Stimulated activated CD8-positive, alpha-beta memory T cell treated with anti-CD3 and anti-CD28 coated beads, Interleukin-15, amount 100 ng/mL, for 1 hour (primary cell): Measurements from ENCODE around the gene GOT1.

ENCODE experiments used
- DNase-seq: peaks from one replicate; pipeline ENCODE4 v3.0.0-alpha.2; 2020; ENCODE audit warnings: low read depth

GOT1 gene

DNA sequence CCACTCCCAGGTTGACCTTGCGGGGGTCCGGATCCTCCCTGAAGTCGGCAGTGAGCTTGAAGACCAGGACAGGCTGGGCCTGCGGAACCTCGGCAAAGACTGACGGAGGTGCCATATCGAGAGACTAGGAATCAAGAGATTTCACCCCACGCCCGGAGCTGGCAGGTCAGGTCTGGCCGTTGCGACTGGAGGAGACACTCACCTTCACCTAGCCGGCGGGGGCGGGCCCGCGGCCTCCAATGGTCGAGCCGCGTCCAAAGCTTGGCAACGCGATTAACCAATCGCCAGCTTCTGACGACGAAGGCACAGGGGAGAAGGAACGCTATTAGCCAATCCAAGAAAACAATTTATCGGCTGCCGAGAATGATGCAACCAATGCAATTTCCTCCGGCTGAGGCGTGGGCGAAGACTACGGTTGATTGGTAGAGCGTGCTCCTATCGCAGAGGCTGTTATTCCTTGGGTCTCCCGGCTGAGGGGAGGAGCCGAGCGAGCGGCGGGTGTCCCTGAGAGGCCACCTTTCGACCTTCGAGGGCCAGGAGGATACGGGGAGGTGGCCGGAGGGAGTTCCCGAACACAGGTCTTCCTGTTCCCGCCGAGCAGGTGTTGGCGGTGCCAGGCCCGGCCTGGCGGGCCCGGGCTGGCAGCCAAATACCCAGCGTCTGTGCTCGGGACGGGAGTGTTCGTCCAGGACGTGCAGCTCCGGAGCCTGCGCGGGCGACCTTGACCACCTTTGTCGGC lies at the start of gene GOT1:
GOT1 (minus strand) TSS at position 174 of the 739 bp plus-strand sequence; CDS start at position 115, 59 bp downstream.
- peak; percentile 83 for DNase-seq

- DNase-seq = no peak
Observed at GRCh38 chr10:99470327-99470726, 39.9 kb upstream of the GOT1 start.

DNA sequence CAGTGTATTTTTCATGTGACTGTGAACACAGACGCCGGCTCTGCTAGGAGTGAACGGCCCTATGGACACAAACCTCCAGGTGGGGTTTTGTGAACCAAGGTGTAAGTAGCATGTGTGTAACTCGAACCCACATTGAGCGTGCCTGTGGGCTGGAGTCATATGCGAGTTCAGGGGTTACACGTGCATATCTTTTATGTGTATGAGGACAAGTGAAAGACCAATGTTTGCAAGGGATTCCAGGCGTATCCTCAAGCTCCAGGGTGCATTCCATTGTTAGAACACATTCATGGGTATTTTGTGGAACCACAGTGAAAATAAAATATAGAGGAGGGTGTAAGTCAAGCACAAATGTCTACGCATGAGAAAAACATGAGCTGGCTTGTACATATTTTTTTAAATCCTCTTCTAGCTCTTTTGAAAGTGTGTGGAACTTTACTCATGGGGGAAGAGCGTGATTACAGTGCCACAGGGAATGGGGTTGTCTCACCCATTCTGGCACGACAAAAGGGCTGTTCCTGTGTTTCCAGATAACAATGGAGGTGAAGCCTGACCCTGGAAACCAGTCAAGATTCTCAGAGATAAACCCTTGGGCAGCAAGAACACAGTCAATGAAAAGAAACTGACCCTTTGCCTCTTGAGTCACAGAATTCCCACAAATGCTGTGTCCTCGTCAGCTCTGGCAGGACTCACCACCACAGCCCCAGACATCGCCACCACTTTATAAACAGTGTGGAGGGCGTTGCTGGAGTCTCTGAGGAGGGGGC lies 37.0 kb upstream of the GOT1 start:
- DNase-seq = no peak

DNA sequence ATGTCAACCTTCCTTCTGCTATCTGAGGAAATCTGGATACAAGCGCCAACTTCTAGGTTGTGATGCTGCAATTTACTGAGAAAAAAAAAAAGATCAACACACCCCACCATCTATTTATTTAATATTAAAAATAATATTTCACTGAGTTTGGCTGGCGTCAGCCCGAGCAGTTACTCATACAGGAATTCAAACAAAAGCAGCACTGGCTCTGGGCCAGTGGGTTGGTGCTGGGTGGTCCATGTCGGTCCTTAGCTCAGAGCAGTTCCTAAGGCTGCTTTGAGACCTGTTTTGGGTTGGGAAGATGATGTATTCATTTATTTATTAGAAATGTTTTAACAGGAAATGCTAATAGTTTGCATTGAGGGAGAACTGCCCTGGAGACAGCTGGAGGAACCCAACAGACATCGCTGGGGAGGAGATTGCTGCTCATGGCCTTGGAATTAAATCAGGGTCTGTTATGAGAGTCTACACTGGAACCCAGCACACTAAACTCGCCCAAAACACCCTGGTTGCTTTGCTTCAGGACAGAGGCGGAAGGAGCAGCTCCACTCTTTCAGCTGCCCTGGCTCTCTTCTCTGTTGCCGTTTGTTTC lies 36.3 kb upstream of the GOT1 start:
- no peak for DNase-seq

GRCh38 chr10:99461230-99461629 lies 30.8 kb upstream of the GOT1 start:
- no peak for DNase-seq

DNA sequence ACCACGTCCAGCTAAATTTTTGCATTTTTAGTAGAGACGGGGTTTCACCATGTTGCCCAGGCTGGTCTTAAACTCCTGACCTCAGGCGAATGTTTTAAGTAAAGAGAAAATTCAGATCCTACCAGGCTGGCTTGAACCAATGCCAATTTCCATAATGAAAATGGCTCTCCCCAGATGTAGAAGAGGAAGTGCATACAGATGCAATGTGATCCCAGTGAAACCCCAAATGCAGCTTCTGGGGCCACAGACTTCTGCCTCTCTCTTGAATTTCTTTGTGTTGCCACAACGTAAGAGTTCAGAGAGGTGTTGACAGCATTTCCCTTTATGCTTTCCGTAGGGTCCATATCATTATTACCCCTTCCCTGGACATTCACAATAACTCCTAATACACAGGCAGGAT lies 29.6 kb upstream of the GOT1 start:
- no peak for DNase-seq

GRCh38 chr10:99459217-99459616 lies 28.8 kb upstream of the GOT1 start:
- no peak for DNase-seq

- no peak for DNase-seq
Observed at GRCh38 chr10:99457813-99458212, 27.4 kb upstream of the GOT1 start.

DNA sequence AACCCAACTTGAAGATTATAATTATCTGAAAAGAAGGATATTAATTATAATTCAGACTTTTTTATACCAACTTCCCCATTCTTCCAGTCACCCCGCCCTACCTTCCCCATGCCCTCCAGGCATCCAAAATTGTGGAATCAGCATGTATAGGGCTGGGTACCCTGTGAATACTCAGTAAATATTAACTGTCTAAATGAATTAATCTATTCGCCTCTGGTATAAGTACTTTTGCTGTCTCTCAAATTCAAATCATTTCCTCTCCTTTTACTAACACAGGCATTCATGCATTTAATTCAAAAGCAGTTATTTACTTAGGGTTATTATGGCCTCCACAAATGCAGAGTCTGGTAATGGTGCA lies 26.5 kb upstream of the GOT1 start:
- DNase-seq = no peak

DNA sequence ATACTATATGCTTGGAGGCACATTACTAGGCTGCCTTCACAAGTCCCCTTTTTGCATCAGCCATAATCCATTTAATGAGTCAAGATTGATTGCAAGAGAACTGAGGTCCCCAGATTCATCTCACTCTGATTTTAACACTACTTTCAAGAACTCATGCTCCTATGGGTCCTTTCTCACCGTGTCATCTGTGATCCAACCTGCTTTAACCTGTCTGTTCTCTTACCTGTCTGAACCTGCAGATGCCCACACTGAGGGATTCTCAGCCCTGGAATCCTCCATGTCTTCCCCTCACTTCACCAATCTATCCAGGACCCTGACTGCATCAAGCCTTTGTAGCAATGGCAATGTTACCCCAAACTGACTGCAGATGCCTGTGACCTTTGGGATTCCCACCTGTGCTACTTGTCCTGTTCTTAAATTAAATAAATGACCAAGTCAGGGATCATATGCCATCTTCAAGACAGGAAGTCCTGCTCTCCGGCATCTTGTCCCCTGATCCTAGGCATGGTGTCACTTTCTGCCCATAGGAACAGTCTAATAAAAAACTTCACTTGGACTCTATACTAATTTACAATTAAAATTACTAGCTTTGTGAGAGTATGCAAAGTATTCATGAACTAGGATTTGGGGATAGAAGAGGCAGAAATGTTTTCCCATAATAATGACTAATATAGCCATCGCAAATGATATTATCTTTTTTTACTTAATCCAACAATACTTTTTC lies 25.9 kb upstream of the GOT1 start:
- DNase-seq = no peak

DNA sequence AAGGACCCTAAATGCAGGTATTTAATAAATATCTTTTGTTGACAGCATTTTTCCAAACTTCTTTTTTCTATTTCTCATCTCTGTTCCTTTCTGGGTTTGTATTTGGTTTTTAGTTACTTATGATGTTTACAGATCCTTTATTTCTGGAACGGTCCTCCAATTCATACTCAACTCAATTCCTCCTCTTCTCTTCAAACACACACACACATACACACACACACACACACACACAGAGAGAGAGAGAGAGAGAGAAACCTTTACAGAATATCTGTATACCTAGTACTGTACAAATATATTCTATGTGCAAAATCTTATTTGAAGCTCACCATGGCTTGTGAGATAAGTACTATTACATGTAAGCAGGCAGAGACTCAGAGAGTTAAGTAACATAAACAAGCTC lies 21.6 kb upstream of the GOT1 start:
- DNase-seq = no peak

DNA sequence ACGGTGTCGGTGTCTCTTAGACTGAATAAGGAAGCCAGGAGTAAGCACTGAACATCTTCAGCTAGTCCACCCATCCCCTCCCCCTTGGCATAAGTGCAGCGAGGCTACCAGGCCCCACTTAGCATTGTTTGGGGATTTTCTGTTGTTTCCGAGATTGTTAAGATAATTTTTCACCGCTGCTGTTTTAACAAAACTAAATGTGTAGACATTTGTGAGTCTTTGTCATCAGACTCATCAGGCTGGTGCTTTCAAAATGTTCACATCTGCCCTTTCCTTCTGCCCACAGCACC lies 21.0 kb upstream of the GOT1 start:
- DNase-seq = no peak

GRCh38 chr10:99450624-99451498 lies 20.4 kb upstream of the GOT1 start:
- DNase-seq = no peak

GRCh38 chr10:99450156-99450555 lies 19.7 kb upstream of the GOT1 start:
- DNase-seq = no peak

DNA sequence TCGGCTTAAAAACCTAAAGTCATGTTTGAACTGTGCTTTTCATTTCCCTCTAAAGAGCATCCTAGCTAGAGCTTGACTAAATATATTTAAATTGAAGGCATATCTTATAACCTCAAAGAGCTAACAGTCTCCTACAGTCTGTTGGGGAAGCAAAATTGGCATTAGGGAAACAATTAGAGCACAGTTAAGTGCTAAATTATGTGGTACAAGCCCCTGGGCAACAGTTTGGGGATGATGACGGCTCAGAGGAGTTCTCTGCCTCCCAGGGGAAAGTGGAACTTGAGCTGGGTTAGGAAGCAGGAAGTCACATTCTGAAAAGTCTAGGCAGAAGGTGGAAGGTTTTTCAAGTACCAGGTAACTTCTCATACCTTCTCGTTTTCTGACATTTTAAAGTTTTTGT lies 18.6 kb upstream of the GOT1 start:
- DNase-seq = no peak

DNA sequence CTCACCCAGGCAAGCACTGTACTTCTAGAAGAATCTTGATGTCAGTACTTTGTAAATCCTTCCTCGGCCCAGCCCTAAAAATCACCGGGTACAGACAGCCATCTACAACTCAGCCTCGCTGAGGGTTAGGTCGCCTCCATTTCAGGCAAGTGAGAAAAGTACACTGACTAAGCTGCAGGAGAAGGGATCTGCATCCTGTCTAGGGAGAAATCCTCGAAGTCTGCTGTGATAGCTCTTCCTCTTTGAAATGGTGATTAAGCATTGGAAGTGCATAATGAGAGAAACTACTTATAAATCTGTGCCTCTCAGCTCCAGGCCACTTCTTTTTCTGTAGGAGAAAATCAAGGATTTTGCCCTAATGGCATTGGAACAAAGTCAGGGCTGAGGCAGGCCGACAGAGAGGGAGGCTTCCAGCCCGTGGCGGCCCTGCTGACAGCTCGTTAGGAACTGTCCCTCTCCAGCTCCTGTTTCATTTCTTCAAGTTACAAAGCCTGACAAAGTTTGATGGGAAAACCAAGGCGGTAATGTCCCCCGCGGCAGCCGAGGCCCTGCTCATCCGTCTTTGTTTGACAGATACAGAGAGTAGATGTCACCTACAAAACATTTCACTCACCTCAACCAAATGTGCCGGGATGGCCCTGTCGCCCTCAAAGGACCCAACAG lies 14.1 kb upstream of the GOT1 start:
- DNase-seq = no peak

DNA sequence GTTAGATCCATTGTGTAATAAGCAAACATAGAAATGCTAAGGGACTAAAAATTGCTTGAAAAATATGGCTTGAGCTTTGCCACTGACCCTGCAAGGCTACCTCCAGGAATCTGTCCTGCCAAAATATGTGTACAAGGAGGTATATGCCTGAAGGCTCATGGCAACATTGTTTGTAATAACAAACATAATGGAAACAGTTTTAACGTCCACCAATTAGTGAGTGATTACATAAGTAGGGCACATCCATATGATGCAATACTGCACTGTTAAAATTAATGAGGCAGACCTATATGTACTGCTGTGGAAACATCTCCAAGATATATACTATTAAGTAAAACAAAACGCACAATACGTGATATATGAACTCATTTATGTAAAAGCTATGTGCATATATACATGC lies 13.1 kb upstream of the GOT1 start:
- no peak for DNase-seq

GRCh38 chr10:99442394-99442793 lies 12.0 kb upstream of the GOT1 start:
- DNase-seq = no peak

- DNase-seq = no peak
Observed at GRCh38 chr10:99438890-99439289, 8.5 kb upstream of the GOT1 start.

GRCh38 chr10:99435986-99436638 lies 5.7 kb upstream of the GOT1 start:
- no peak for DNase-seq
